Activated CD4-positive, alpha-beta memory T cell treated with anti-CD3 and anti-CD28 coated beads for 36 hours (primary cell): ENCODE results near the gene GALNT14. TPM values are rescaled to one million over a fixed set of nuclear protein-coding genes. Genes with fewer than 3 reads are reported as not detected.

Source experiments
- CTCF ChIA-PET: fragments of 350-600 bp; sonication (Branson Sonifier 250); formaldehyde crosslinking; loops from one replicate; lab custom pipeline; 2021; ENCODE audit warnings: antibody characterized with exemption, inconsistent platforms; lab: Charles Lee
- POLR2A ChIA-PET: fragments of 350-600 bp; sonication (Branson Sonifier 250); formaldehyde crosslinking; loops from one replicate; lab custom pipeline; 2021; ENCODE audit warnings: antibody characterized with exemption; lab: Charles Lee
- DNase-seq: peaks from one replicate; pipeline ENCODE4 v3.0.0-alpha.2; 2020
- H3K27ac Mint-ChIP-seq: one replicate; pipeline ENCODE4 v1.8.0; 2021; ENCODE audit warnings: mixed read lengths
- H3K27me3 Mint-ChIP-seq: one replicate; pipeline ENCODE4 v1.8.0; 2021; ENCODE audit warnings: mixed read lengths
- H3K36me3 Mint-ChIP-seq: one replicate; pipeline ENCODE4 v1.8.0; 2021; ENCODE audit warnings: mixed read lengths
- H3K4me1 Mint-ChIP-seq: one replicate; pipeline ENCODE4 v1.8.0; 2021; ENCODE audit warnings: low read depth, mixed read lengths
- H3K4me3 Mint-ChIP-seq: one replicate; pipeline ENCODE4 v1.8.0; 2021; ENCODE audit warnings: mild to moderate bottlenecking, mixed read lengths
- H3K9me3 Mint-ChIP-seq: one replicate; pipeline ENCODE4 v1.8.0; 2021; ENCODE audit warnings: mixed read lengths
- intact Hi-C: fragments of 100-400 bp; cut with micrococcal nuclease; formaldehyde crosslinking; loops from one replicate; pipeline ENCODE4 v1.15.1; 2023
- total RNA-seq, 2 experiments: library from RNA; stranded (reverse); gene quantifications; one replicate each; pipeline ENCODE4 v1.2.3, GENCODE V29; 2021

GALNT14 gene
- total RNA-seq, 2 experiments from 2014 or later = 0.43 to 0.44 TPM

DNA sequence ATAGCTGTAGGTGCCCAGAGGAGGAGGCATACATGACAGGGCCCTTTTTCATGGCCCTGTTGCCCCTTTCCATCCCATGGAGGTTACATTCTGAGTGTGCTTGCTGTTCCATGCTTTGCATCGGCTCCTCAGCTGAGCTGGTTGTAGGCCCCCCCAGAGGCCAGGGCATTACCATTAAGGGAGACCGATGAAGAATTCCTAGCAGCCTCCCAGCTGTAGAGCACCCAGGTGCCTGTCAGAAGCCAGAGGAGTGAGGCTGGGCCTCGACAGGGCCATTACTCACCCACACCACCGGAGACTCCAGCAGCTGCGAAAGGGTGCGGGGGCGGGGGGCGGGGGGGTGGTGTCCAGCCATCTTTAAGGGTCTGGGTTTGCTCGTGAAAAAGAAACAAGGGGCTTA lies 72.2 kb downstream of the GALNT14 start:
- ChIA-PET CTCF (interaction anchor here (0.5 kb wide), 1 partner anchor 26 kb away, joined by 3 read pairs; no protein-coding TSS in a partner anchor), POLR2A (no interaction called here)
- Mint-ChIP-seq H3K27me3 (peaks cover 2% of the 10 kb centered on the region), H3K4me1 (no peaks in the 10 kb centered on the region), H3K9me3 (no peaks in the 10 kb centered on the region), H3K36me3 (no peaks in the 10 kb centered on the region), H3K27ac (no peak overlapping the region), H3K4me3 (no peak overlapping the region)
- DNase-seq = no peak
- intact Hi-C loops = no loop called here

DNA sequence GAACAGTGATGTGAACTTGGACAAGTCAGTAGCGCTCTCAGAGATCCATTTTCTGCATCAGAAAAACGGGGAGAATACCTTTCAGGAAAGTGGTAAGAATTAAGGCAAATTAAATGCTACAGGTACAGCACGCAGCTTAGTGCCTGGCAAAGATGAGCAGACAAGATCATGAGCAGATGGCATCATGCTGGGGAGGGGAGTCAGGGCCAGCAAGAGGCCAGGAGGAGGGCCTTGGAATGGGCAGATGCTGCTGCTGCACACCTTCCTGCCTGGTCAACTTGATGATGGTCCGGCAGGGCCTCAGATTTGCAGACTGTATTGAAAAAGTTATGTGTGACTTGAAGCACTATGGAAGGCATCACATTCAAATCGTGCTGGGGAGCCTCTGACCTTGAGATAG lies 72.9 kb downstream of the GALNT14 start:
- CTCF ChIA-PET = no interaction called here
- Mint-ChIP-seq H3K4me3 (no peak overlapping the region), H3K4me1 (no peaks in the 10 kb centered on the region), H3K27me3 (peaks cover 2% of the 10 kb centered on the region), H3K27ac (no peak overlapping the region), H3K9me3 (no peaks in the 10 kb centered on the region), H3K36me3 (no peaks in the 10 kb centered on the region)
- intact Hi-C loops = no loop called here
- POLR2A ChIA-PET = no interaction called here
- DNase-seq = no peak

DNA sequence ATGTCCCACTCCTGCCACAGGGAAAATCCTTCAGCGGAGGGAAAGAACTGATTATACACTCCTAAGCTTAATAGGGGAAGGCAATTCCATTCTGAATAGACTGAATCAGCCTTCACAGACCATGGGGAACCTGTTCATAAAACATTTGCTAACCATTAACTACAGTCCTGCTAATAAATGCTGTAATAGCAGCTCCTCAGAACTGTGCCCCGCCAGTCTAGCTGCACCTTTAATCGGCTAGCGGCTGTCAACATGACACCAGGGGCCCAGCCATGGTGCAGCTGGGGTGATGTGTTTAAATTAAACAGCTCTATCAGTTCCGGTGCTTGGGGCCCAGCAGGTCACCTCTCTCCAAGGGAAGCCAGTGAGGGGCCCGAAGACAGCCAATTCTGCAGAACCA lies 77.8 kb downstream of the GALNT14 start:
- ChIA-PET CTCF (no interaction called here), POLR2A (no interaction called here)
- DNase-seq = no peak
- H3K36me3 Mint-ChIP-seq = no peaks in the 10 kb centered on the region
- intact Hi-C loops = no loop called here
- H3K9me3 Mint-ChIP-seq = no peaks in the 10 kb centered on the region
- no peak overlapping the region for H3K4me3 Mint-ChIP-seq
- H3K27me3 Mint-ChIP-seq = no peaks in the 10 kb centered on the region
- H3K4me1 Mint-ChIP-seq = no peaks in the 10 kb centered on the region
- H3K27ac Mint-ChIP-seq = no peak overlapping the region

DNA sequence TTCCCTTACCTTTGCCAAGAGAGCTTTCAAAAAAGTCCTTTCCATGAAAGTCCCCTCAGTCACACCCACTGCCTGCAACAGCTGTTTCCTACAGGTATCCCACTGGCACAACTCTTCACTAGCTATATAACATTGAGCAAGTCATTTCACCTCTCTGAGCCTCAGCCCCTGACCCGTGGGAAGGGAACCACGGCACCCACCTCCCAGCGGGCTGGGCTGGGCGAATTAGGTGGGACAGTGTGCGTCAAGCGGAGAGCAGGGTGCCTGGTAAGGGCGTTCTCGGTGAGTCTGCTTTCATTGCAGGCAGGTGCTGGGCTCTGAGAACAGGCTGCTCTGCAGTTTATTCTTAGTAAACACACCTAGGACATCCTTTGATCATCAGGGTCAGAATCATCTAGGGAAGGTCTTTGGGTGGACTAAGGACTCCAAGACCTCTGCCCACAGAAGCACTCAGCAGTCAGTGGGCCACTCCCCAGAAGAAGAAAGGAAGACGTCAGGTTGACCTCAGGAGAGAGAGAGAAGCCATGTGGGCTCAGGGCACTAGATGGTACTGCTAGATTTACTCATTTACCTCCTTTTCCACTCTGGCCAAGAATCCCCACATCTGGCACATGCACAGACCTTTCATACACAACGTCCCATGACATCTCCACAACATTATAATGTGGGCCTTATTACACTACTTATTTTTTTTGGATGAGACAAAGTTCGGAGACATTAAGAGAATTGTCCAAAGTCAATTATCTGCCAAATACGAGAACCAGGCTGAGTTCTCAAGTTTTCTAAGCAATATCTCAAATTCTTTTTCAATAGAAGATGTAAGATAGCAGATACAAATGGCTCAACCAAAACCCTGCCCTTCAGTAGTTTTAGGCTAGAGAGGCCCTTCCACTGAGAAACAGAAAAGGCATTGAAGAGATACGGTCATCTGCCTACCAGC lies 79.9 kb downstream of the GALNT14 start:
- no peak for DNase-seq
- no peaks in the 10 kb centered on the region for H3K27me3 Mint-ChIP-seq
- no peak overlapping the region for H3K27ac Mint-ChIP-seq
- H3K4me3 Mint-ChIP-seq = no peak overlapping the region
- no peaks in the 10 kb centered on the region for H3K4me1 Mint-ChIP-seq
- intact Hi-C loops = no loop called here
- ChIA-PET CTCF (no interaction called here), POLR2A (no interaction called here)
- no peaks in the 10 kb centered on the region for H3K9me3 Mint-ChIP-seq
- no peaks in the 10 kb centered on the region for H3K36me3 Mint-ChIP-seq

DNA sequence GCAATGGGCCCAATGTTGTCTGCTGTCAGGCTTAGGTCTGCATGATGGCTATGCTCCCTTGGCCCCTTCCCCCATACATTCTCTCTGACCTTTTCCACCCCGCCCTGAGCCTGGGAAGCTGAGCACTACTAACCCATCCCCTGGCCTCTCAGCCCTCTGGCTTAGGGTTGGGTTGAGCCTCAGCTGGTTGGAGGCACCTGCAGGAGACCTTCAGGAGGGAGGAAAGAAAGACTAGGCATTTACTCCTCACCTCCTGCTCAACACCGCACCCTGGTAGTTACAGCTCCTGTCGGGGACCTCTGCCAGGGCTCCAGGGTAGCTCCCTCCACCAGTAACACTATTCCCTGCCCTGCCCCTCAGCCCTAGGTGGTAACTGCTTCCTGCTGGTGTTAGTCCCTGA lies 80.5 kb downstream of the GALNT14 start:
- Mint-ChIP-seq H3K4me1 (no peaks in the 10 kb centered on the region), H3K27ac (no peak overlapping the region), H3K36me3 (no peaks in the 10 kb centered on the region), H3K4me3 (no peak overlapping the region), H3K27me3 (no peaks in the 10 kb centered on the region), H3K9me3 (no peaks in the 10 kb centered on the region)
- intact Hi-C loops = no loop called here
- CTCF ChIA-PET = no interaction called here
- no peak for DNase-seq
- POLR2A ChIA-PET = interaction anchor here (0.5 kb wide), 1 partner anchor 995 kb away, joined by 3 read pairs; no protein-coding TSS in a partner anchor

DNA sequence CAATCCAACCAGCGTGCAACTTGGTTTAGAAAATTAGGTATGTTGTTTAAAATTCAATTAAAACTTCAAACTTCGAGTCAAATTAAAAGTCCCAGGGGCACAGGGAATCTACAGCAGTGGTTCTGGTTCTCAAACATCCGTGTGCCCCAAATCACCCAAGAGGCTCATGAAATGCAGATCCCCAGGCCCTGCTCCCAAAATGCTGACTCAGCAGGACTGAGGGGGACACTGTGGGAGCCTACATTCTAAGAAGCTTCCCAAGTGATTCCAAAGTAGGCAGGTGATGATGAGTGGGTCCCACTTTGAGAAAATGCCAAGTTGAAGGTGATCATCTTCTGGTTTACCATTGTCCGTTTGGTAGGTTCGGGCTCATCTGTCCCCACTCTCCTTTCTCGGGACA lies 82.3 kb downstream of the GALNT14 start:
- no peak overlapping the region for H3K27ac Mint-ChIP-seq
- intact Hi-C loops = no loop called here
- H3K9me3 Mint-ChIP-seq = no peaks in the 10 kb centered on the region
- POLR2A ChIA-PET = no interaction called here
- no peaks in the 10 kb centered on the region for H3K27me3 Mint-ChIP-seq
- H3K4me3 Mint-ChIP-seq = no peak overlapping the region
- H3K36me3 Mint-ChIP-seq = no peaks in the 10 kb centered on the region
- no peak for DNase-seq
- CTCF ChIA-PET = no interaction called here
- no peaks in the 10 kb centered on the region for H3K4me1 Mint-ChIP-seq

DNA sequence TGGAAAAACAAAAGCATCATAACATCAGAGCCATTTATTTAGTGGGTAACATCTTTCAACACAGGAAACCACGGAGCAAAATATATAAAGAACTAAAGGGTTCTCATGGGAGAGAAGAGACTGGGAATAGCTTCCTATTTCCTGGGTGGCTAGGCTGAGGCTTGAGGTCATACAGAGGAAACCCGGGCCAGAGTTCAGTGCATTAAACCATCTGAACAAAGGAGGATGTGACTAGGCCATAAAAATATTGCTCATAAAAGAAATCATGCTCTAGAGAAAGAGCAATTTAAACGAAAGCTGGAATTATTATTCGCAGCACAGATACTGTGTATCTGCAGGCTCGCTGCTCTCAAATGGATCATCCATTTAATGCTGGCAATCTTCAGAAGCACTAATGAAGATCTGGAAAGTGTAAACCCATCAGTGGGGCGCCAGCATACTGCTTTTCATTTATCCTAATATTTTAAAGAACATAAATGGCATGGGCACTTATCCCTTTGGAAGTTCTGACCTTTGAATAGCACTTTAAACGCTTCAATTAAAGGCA lies 83.3 kb downstream of the GALNT14 start:
- no peak overlapping the region for H3K27ac Mint-ChIP-seq
- no peaks in the 10 kb centered on the region for H3K36me3 Mint-ChIP-seq
- POLR2A ChIA-PET = no interaction called here
- intact Hi-C loops = no loop called here
- no peaks in the 10 kb centered on the region for H3K27me3 Mint-ChIP-seq
- no peak overlapping the region for H3K4me3 Mint-ChIP-seq
- H3K9me3 Mint-ChIP-seq = no peaks in the 10 kb centered on the region
- DNase-seq = no peak
- CTCF ChIA-PET = no interaction called here
- H3K4me1 Mint-ChIP-seq = no peaks in the 10 kb centered on the region

DNA sequence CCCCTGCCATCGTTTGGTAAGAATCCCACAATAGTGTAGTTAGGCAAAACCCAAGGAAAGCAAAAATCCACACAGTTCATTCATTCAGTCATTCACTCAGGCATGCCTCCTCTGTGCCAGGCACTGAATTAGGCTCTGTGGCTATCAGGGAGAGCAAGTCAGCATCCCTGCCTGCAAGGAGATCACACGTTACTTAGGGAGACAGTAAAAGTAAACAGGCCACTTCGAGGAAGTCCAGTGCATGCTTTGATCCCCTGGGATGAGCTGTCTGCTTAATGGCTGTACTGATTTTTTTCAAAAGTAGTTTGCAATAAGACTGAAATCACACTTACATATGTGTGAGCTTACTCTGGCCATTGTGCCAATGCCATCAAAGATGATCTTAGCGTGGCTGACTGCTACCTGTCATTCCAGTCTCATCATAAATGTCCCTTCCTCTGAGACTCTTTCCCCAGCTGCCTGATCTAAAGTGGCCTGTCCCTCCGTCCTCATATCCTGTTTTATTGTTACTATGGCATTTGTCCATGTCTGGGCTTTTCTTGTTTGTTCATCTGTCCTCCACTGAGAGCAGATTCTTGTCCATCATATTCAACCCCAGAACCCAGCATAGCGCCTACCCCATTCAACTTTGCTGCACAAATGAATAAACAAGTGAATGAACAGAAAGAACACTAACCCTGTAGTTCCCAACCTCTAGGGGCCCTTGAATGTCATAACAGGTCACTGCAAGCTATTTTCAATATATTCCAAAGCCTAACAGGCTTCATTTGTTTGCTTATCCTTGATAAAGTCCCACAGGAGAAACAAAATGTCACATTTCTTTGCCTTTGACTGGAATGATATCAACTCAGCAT lies 84.1 kb downstream of the GALNT14 start:
- DNase-seq = no peak
- Mint-ChIP-seq H3K4me3 (no peak overlapping the region), H3K9me3 (no peaks in the 10 kb centered on the region), H3K27ac (no peak overlapping the region), H3K27me3 (no peaks in the 10 kb centered on the region), H3K36me3 (no peaks in the 10 kb centered on the region), H3K4me1 (no peaks in the 10 kb centered on the region)
- ChIA-PET CTCF (no interaction called here), POLR2A (no interaction called here)
- intact Hi-C loops = no loop called here

DNA sequence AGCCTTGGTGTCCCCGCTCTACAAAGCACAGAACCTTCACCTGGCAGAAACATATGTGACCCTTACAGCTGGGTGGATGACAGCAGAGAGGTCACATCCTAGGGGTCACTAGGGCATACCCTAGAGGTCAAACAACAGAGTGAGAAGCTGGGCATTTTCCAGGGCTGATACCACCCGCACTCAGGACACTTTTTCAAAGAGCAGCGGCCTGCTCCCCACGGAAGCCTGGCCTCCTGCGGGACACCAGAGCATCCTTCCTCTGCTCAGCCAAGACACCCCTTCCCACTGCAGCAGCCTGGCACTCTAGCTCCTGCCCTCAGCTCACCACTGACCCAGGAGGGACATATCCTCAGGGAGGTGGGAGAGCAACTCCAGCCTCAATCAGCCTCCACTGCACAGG lies 86.0 kb downstream of the GALNT14 start:
- Mint-ChIP-seq H3K36me3 (no peaks in the 10 kb centered on the region), H3K4me1 (no peaks in the 10 kb centered on the region), H3K27ac (no peak overlapping the region), H3K27me3 (peaks cover 6% of the 10 kb centered on the region), H3K4me3 (no peak overlapping the region), H3K9me3 (no peaks in the 10 kb centered on the region)
- ChIA-PET POLR2A (no interaction called here), CTCF (no interaction called here)
- no peak for DNase-seq
- intact Hi-C loops = no loop called here

DNA sequence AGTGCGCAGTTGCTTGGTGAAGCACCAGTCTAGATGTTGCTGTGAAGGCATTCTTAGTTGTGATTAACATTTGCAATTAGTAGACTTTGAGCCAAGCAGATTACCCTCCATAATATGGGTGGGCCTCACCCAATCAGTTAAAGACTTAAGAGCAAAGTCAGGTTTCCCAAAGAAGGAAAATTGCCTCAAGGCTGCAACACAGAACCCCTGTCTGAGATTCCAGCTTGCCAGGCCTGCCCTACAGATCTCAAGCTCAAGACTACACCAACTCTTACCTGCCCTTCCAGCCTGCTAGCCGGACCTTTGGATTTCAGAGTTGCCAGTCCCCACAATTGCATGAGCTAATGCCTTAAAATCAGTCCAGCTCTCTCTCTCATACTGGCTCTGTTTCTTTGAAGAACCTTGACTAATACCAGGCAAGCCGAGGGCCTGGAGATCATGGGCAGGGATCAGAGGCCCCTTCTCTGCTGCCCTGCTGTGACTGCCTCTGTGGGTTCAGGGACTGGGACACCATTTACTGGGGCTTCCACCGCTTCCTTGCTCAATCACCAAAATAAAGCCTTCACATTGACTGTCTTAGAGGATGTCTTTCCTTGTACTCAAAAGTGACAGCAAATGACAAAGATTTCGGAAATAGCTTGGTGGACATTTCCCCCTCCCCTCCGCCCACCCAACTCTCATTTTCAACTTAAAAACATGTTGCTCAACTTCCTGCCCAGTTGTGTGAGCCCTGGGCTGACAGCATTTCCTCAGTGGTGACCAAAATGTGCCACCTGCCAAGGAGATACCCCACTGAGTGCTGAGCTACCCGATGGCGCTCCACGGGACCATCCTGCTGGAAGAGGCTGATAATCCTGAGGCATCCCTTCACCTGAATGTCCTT lies 86.7 kb downstream of the GALNT14 start:
- Mint-ChIP-seq H3K36me3 (no peaks in the 10 kb centered on the region), H3K4me3 (no peak overlapping the region), H3K4me1 (no peaks in the 10 kb centered on the region), H3K27me3 (peaks cover 6% of the 10 kb centered on the region), H3K9me3 (no peaks in the 10 kb centered on the region), H3K27ac (no peak overlapping the region)
- CTCF ChIA-PET = no interaction called here
- intact Hi-C loops = no loop called here
- POLR2A ChIA-PET = no interaction called here
- DNase-seq = peak; percentile 45

DNA sequence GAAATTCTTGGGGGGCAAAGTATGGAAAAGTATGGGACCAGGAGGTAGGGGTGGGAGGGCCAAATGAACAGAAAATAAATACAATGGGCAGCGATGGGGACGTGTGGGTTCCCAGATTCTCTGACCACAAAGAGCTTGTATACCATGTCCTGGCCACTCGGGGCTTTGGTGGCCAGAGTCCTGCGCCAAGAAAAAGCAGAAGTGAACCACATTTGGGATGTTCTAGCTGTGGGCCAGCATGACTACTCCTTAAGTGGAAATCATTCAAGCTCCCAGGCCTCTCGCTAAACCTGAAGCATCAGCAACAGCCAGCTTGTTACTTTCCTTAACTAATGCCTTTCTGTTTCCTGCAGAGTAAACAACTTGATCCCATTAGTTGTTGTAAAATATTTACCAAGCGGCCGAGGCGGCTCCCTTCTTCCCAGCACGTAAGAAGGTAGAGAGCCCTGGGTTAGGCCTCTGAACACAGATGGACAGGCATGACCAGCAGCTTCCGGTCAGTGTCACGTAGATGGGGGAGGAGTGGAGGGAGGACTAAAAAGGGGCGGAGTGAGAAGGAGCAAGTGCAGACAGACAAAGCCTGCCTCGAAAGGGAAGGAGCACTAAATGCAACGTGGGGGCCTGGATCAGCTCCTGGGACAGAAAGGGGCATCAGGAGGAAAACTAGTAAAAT lies 88.2 kb downstream of the GALNT14 start:
- POLR2A ChIA-PET = no interaction called here
- no peaks in the 10 kb centered on the region for H3K36me3 Mint-ChIP-seq
- CTCF ChIA-PET = no interaction called here
- H3K4me3 Mint-ChIP-seq = no peak overlapping the region
- H3K4me1 Mint-ChIP-seq = no peaks in the 10 kb centered on the region
- no peak overlapping the region for H3K27ac Mint-ChIP-seq
- DNase-seq = no peak
- no peaks in the 10 kb centered on the region for H3K9me3 Mint-ChIP-seq
- intact Hi-C loops = no loop called here
- peaks cover 6% of the 10 kb centered on the region for H3K27me3 Mint-ChIP-seq
